NCI-H1694 (cell line): ENCODE results near the gene KRTAP15-1.

Source experiments
- DNase-seq: peaks from one replicate; lab custom pipeline; 2025; lab: John Stamatoyannopoulos, UW

KRTAP15-1 gene

DNA sequence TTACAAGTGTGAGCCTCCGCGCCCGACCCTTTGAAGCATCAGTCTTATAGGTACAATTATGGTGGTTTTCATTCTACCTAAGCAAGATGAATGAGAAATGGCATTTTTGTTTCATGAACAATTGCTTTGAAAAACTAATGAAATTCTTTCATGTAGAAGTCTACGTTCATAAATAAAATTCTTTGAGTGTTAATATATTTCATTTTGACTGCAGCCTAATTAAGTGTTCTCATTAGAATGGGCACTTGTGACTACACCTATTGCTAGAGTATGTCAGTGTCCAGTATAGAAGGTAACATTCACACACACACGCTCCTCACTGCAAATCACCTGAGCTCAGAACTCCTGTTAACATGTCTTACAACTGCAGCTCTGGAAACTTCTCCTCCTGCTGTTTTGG lies at the start of gene KRTAP15-1:
Gene KRTAP15-1, plus strand, starts transcription at position 301 of the 400 bp plus-strand sequence. Its CDS starts 53 bp downstream, at position 354.
- no peak for DNase-seq

- DNase-seq, result no peak
Observed at GRCh38 chr21:30391492-30392025, 48.5 kb upstream of the KRTAP15-1 start.

DNA sequence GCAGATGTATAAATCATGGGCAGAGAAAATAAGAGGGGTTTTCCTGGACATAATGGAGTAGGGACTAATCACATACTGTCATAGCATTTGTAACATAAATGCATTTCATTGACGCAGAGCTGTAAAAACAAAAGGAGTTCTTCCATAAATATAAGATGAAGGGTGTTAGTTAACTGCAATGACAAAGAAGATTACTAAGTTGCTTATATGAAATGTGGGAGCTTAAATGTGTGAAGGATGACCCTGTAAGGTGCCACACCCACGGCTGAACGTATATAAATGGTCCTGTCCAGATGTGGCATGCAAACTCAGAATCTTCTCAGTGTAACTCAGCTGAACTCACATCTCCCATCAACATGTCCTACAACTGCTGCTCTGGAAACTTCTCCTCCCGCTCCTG lies 44.3 kb upstream of the KRTAP15-1 start, which contains the start of gene KRTAP13-1:
Gene KRTAP13-1, plus strand, starts transcription at position 301 of the 400 bp plus-strand sequence. Its CDS starts 56 bp downstream, at position 357.
- no peak for DNase-seq

GRCh38 chr21:30408782-30409494 lies 31.1 kb upstream of the KRTAP15-1 start:
- DNase-seq, result peak; percentile 65

- no peak for DNase-seq
Observed at GRCh38 chr21:30415993-30416392, 24.1 kb upstream of the KRTAP15-1 start.

DNA sequence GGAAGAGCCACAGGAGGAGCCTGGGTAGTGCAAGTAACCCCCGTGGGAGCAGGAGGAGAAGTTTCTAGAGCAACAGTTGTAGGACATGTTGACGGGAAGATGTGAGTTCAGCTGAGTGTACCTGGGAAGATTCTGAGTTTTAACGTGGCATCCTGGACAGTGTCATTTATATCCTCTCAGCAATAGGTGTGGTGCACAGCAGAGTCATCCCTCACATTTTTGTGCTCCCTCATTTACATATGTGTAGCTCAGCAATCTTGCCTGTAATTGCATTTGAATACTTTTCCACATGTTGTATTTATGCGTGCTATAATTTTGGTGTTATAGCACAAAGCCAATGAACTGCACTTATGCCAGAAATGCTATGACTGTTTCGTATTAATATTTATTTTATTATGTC lies 14.2 kb upstream of the KRTAP15-1 start, which contains the start of gene KRTAP13-3:
Gene KRTAP13-3, minus strand, starts transcription at position 101 of the 400 bp plus-strand sequence. Its CDS starts 14 bp downstream, at position 87.
- no peak for DNase-seq

- no peak for DNase-seq
Observed at GRCh38 chr21:30426731-30427130, 13.3 kb upstream of the KRTAP15-1 start.

DNA sequence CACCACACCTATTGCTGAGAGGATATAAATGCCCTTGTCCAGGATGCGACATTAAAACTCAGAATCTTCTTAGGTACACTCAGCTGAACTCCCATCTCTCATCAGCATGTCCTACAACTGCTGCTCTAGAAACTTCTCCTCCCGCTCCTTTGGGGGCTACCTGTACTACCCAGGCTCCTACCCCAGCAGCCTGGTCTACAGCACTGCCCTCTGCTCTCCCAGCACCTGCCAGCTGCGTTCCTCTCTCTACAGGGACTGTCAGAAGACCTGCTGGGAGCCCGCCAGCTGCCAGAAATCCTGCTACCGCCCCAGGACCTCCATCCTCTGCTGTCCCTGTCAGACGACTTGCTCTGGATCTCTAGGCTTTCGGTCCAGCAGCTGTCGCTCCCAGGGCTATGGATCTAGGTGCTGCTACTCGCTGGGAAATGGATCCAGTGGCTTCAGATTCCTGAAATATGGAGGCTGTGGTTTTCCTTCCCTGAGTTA lies 9.9 kb upstream of the KRTAP15-1 start, which contains the start of gene KRTAP13-4:
Gene KRTAP13-4, plus strand, starts transcription at position 51 of the 486 bp plus-strand sequence. Its CDS starts 56 bp downstream, at position 107.
- DNase-seq, result no peak

GRCh38 chr21:30434033-30434631 lies 5.9 kb upstream of the KRTAP15-1 start:
- peak; percentile 14 for DNase-seq

DNA sequence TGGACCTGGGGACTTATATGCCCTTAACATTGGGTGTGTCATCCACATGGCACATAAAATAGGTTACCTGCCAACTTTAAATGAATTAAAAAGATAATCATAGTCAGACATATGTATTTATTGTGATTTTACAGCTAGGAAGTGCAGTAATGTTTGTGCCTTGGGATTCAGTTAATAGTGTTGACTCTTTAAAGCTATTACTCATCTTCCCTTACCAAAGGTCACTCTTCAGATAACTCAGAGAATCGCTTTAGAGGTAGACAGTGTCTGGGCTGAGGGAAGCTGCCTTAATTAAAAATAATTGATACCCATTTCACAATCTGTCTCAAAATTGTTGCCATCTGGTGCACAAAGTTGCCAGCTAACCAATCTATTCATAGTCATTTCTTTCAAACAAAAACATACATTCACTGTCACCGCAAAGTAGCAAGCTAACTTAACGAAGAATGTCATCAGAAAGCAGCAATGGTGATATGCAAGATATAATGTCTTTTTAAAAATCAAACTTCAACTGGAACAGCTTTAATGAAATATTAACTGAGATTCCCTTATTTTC lies 3.0 kb upstream of the KRTAP15-1 start:
- DNase-seq, result no peak

GRCh38 chr21:30443226-30443625 lies 3.2 kb downstream of the KRTAP15-1 start:
- DNase-seq, result no peak

DNA sequence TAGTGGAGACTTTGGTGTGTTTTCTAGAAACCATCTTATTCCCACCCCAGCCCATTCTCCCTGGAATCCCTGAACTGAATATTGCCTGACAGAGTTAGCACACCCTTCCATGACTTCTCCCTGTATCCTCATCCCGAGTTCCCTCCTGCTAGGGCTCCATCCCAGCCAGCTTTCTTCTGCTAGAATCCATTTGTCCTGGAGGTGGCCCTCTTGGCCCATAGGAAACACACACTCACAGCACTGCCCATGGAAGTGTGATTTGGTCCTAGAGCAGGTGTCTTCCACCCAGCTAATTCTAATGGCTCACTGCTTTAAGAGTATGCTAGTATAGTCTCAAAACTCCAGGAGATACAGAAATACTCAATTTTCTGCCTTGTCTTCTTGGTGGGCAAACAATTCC lies 4.1 kb downstream of the KRTAP15-1 start:
- DNase-seq, result no peak

DNA sequence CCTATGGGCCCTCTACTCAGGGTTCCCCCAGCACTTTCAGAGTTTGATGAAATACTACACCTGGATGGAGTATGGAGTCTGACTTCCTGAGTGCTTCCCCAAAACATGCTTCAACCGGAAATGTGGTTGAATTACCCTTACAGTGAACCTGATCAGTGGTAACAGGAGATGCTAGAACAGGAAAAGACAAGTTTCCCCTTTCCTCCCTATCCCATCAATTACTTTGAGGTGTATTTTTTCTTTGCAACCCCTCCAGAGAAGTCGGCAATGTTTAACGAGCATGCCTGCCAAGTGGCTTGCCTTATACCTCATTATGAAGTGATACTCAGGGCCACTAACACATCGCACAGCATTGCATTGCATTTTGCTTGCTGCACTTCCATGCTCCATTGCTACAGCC lies 7.0 kb downstream of the KRTAP15-1 start:
- DNase-seq, result no peak

DNA sequence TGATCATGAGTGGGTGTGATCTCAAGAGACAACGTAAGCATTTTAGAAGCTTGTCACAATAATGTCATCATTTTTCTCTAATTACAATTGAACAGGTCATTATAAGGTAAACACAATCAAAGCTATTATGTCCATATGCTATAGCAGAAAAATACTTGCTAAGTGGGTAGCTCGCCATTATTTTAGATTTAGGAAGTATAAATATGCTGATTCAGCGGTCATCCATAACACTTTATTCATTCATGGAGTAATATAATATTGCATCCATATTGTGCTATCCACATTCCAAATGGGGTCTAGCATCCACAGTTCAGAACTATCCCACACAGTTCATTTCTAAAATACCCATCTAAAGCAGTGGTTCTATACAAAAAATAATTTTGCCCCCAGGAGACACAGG lies 8.4 kb downstream of the KRTAP15-1 start:
- DNase-seq, result no peak

DNA sequence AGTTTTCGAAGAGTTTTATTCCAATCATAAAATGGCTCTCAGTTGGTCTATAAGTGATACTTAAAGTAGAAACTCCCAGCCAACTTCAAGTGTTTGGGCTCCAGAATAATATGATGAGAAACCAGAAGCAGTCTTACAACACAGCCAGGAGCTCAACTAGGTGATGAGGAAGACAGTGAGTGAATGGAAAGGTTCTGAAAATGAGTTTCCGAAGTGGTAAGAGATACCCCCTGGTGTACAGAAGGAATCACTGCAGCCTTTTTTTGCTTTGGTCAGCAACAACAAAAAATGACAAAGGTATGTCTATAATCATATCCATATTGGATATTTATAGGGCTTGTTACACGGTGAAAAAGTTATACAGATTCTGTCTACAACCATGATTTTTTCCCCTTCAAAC lies 23.6 kb downstream of the KRTAP15-1 start:
- DNase-seq, result no peak

DNA sequence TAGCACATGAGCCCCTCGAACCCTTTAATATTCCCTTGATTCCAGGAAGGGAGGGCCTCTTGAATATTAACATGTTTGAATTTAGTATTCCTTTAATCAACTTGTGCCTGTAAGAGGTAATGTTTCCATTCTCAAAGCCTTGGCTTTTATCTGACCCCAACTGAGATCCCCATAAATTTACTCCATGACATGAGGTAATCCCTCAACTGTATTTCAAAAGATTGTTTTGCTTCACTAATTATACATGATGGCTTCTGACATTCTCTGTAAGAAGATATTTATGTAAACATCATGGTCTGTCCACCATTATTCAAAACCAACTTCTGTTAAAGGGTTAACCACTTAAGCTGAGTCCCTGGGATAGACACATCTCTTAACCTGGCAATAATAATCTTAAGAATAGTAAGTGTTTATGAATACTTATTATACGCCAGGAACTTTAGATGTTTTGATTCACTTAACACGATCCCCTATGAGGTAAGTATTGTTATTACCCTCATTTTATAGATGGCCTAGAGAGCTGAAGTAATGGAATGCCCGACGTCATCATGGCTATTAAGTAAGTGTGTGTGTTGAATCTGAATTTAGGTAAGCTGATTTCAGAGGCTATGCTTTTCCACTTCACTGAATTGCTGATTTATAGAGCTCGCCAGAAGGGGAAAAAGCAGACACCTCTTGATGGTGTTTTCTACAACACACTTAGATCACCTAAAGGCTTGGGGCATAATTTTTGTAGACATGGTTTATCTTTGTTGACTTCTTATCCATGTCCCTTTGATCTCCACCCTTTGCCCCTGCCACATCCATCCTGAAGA lies 29.0 kb downstream of the KRTAP15-1 start:
- no peak for DNase-seq

- DNase-seq, result no peak
Observed at GRCh38 chr21:30478004-30478403, 37.9 kb downstream of the KRTAP15-1 start.

DNA sequence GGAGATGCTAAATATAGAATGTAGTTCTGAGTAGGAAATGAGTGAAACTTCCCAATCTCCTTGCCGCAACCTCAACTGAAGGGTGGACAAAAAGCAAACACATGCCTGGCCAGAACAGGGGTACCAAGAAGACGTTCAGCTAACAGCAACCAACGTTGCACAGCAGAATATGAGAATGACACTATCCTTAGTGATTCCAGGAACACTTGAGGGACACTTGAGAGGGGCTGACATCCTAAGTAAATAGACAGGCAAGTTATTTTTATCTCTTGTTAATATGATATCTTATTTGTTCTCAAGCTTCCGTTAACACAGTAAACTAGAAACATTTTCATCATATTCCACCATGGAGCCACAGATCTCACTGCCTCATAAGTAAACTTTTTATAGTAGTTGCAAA lies 39.2 kb downstream of the KRTAP15-1 start:
- no peak for DNase-seq

DNA sequence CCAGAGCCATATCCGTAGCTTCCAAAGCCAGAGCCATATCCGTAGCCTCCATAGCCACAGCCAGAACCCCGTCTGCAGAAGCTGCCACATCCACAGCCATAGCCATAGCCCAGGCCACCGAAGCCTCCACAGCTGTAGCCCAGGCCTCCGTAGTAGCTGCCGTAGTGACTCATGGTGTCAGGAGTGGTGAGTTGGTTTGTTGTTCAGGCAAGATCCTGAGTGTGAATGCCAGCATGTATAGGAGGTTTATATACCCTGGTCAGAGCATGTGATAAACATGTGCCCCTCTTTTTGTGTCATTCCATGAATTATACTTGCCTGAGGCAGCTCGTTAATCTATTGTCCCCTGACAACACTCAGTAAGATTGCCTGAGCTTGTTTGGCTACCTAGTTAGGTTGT lies 40.1 kb downstream of the KRTAP15-1 start, which contains the start of gene KRTAP19-1:
Gene KRTAP19-1, minus strand, starts transcription at position 223 of the 400 bp plus-strand sequence. Its CDS starts 50 bp downstream, at position 173.
- DNase-seq, result no peak

- no peak for DNase-seq
Observed at GRCh38 chr21:30482130-30482529, 42.1 kb downstream of the KRTAP15-1 start.

DNA sequence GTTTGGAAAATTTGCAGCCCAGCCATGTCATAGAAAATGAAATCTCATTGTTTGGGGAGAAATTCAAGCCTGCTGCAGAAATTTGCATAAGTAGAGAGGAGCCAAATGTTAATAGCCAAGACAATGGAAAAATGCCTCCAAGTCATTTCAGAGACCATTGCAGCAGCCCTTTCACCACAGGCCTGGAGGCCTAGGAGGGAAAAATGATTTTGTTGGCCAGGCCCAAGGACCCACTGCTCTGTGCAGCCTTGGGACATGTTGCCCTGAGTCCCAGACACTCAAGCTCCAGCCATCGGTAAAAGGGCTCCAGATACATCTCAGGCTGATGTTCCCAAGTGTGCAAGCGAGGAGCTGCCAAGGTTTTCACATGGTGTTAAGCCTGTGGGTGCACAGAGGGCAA lies 46.1 kb downstream of the KRTAP15-1 start:
- DNase-seq, result no peak

DNA sequence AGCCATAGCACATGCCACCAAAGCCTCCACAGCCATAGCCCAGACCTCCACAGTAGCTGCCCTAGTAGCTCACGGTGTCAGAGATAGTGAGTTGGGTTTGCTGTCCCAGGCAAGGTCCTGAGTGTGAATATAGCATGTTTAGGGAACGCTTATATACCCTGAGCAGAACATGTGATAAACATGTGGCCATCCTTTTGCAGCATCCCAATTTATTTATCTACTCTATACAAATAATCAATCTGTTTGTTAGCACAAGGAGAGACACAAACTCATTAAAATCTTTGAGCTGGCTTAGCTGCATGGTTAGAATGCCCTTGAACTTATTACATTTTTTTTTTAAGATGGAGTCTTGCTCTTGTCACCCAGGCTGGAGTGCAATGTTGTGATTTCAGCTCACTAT lies 47.3 kb downstream of the KRTAP15-1 start, which contains the start of gene KRTAP19-2:
Gene KRTAP19-2, minus strand, starts transcription at position 101 of the 400 bp plus-strand sequence. Its CDS starts 88 bp downstream, at position 13.
- no peak for DNase-seq
